Gastroesophageal sphincter (tissue), 4 donors: ENCODE results near the gene WWC1. TPM values are rescaled to one million over a fixed set of nuclear protein-coding genes. Genes with fewer than 3 reads are reported as not detected.

Source experiments
- ATAC-seq: fragments of 150-250 bp; one replicate; pipeline ENCODE4 v1.9.1; 2016; ENCODE audit warnings: mild to moderate bottlenecking, moderate library complexity
- H3K27ac ChIP-seq, 4 donors: fragments of 200-600 bp; sonication (generic) in 3 of 4; 1 replicate in 3 of 4; 2 replicates in 1 of 4; pipeline ENCODE4 v1.5.1; 2016 to 2019
- H3K27me3 ChIP-seq: fragments of 200-600 bp; sonication (generic); one replicate; pipeline ENCODE4 v1.5.1; 2019
- H3K36me3 ChIP-seq, 2 donors: fragments of 200-600 bp; sonication (generic); one replicate each; pipeline ENCODE4 v1.5.1; 2019; ENCODE audit warnings: control low read depth in 1 of 2
- H3K4me1 ChIP-seq, 3 donors: fragments of 200-600 bp; sonication (generic); 1 replicate in 2 of 3; 2 replicates in 1 of 3; pipeline ENCODE4 v1.5.1; 2016 to 2019; ENCODE audit warnings: control low read depth in 2 of 3
- H3K4me3 ChIP-seq, 2 donors: fragments of 200-600 bp; sonication (generic); one replicate each; pipeline ENCODE4 v1.5.1; 2019; ENCODE audit warnings: mild to moderate bottlenecking in 1 of 2, moderate library complexity in 1 of 2
- H3K9me3 ChIP-seq, 3 donors: fragments of 200-600 bp; sonication (generic); one replicate each; pipeline ENCODE4 v1.5.1; 2017 to 2019; ENCODE audit warnings: control low read depth in 2 of 3
- EP300 ChIP-seq: sonication (generic); formaldehyde crosslinking; IDR thresholded peaks from one replicate; pipeline ENCODE4 v1.6.1; 2017; ENCODE audit warnings: antibody characterized with exemption, mild to moderate bottlenecking
- POLR2A ChIP-seq, 2 donors: fragments of 450-650 bp; IDR thresholded peaks; one replicate each; pipeline ENCODE4 v1.6.1; 2017; ENCODE audit warnings: antibody characterized with exemption in 2 of 2, mild to moderate bottlenecking in 2 of 2, moderate library complexity in 1 of 2
- POLR2AphosphoS5 ChIP-seq: sonication (generic); formaldehyde crosslinking; IDR thresholded peaks from one replicate; pipeline ENCODE4 v1.6.1; 2017; ENCODE audit warnings: antibody characterized with exemption
- WGBS, 2 donors: methylation state at CpG; one replicate each; pipeline ENCODE4 v1.1.5; 2018; ENCODE audit warnings: low coverage in 1 of 2; 5-methylcytosine and 5-hydroxymethylcytosine counted together
- total RNA-seq, 4 donors: library from RNA; depleted of rRNA; stranded (reverse); fragments of >200 nt; gene quantifications; one replicate each; pipeline ENCODE4 v1.1.0, GENCODE V29; 2016
- TF ChIP-seq, protein P1 (sequence below), 4 experiments: fragments of 200-600 bp in 2 of 4; fragments of 450-650 bp in 2 of 4; sonication (generic) in 1 of 4; IDR thresholded peaks; one replicate each; pipeline ENCODE4 v1.5.1; 2017 to 2019; ENCODE audit warnings: antibody characterized with exemption in 4 of 4, mild to moderate bottlenecking in 2 of 4, moderate library complexity in 2 of 4

Gene WWC1
- total RNA-seq, 4 donors from 2014 or later, result 0.67 to 6.9 (median 3.8) TPM

- no peak overlapping the region for H3K27ac ChIP-seq
- TF ChIP-seq EP300 (no peak), POLR2AphosphoS5 (no peak), POLR2A (IDR thresholded peaks at IDR 0.05) (no peak)
- TF ChIP-seq, protein P1, sequence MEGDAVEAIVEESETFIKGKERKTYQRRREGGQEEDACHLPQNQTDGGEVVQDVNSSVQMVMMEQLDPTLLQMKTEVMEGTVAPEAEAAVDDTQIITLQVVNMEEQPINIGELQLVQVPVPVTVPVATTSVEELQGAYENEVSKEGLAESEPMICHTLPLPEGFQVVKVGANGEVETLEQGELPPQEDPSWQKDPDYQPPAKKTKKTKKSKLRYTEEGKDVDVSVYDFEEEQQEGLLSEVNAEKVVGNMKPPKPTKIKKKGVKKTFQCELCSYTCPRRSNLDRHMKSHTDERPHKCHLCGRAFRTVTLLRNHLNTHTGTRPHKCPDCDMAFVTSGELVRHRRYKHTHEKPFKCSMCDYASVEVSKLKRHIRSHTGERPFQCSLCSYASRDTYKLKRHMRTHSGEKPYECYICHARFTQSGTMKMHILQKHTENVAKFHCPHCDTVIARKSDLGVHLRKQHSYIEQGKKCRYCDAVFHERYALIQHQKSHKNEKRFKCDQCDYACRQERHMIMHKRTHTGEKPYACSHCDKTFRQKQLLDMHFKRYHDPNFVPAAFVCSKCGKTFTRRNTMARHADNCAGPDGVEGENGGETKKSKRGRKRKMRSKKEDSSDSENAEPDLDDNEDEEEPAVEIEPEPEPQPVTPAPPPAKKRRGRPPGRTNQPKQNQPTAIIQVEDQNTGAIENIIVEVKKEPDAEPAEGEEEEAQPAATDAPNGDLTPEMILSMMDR (IDR thresholded peaks at IDR 0.05), result no peak
- WGBS, 2 donors, result 78 to 83% methylated on average over 3 of the region's 3 CpGs
- no peaks in the 10 kb centered on the region for H3K4me1 ChIP-seq
- H3K9me3 ChIP-seq, result no peaks in the 10 kb centered on the region
- H3K4me3 ChIP-seq, result no peak overlapping the region
- ATAC-seq, result no peak
- no peaks in the 10 kb centered on the region for H3K27me3 ChIP-seq
- no peaks in the 10 kb centered on the region for H3K36me3 ChIP-seq
Measured at GRCh38 chr5:168342985-168343384, 51.5 kb downstream of the WWC1 start.

- H3K4me3 ChIP-seq, result no peak overlapping the region
- no peak overlapping the region for H3K27ac ChIP-seq
- no peaks in the 10 kb centered on the region for H3K27me3 ChIP-seq
- H3K9me3 ChIP-seq, result no peaks in the 10 kb centered on the region
- ATAC-seq, result no peak
- no peaks in the 10 kb centered on the region for H3K36me3 ChIP-seq
- whole genome bisulfite sequencing, 2 donors, result 76% methylated on average over 2 of the region's 3 CpGs; no CpG with 5 or more reads in 1 of the 2 donors
- TF ChIP-seq POLR2AphosphoS5, result no peak
- no peak for TF ChIP-seq EP300
- TF ChIP-seq POLR2A (IDR thresholded peaks at IDR 0.05), result no peak
- TF ChIP-seq, protein P1 (IDR thresholded peaks at IDR 0.05), result no peak
- H3K4me1 ChIP-seq, result no peaks in the 10 kb centered on the region
Measured at GRCh38 chr5:168346417-168346816, 55.0 kb downstream of the WWC1 start.

GRCh38 chr5:168347368-168348083, 56.1 kb downstream of the WWC1 start:
- no peak overlapping the region for H3K4me3 ChIP-seq
- no peaks in the 10 kb centered on the region for H3K9me3 ChIP-seq
- 77 to 90% methylated on average over 5 to 8 of the region's 8 CpGs for WGBS, 2 donors
- H3K27me3 ChIP-seq, result no peaks in the 10 kb centered on the region
- no peak for ATAC-seq
- no peaks in the 10 kb centered on the region for H3K36me3 ChIP-seq
- no peaks in the 10 kb centered on the region for H3K4me1 ChIP-seq
- no peak overlapping the region for H3K27ac ChIP-seq
- no peak for TF ChIP-seq POLR2AphosphoS5
- TF ChIP-seq, protein P1 (IDR thresholded peaks at IDR 0.05), result no peak
- no peak for TF ChIP-seq EP300
- no peak for TF ChIP-seq POLR2A (IDR thresholded peaks at IDR 0.05)

- Histone ChIP-seq H3K27me3 (no peaks in the 10 kb centered on the region), H3K4me3 (no peak overlapping the region), H3K9me3 (no peaks in the 10 kb centered on the region), H3K36me3 (no peaks in the 10 kb centered on the region), H3K27ac (no peak overlapping the region), H3K4me1 (no peaks in the 10 kb centered on the region)
- ATAC-seq, result no peak
- TF ChIP-seq EP300 (no peak), POLR2AphosphoS5 (no peak), POLR2A (IDR thresholded peaks at IDR 0.05) (no peak)
- no CpG with 5 or more reads among the region's 5 CpGs for WGBS, 2 donors
Measured at GRCh38 chr5:168348084-168348414, 56.6 kb downstream of the WWC1 start.

GRCh38 chr5:168350315-168350714, 58.9 kb downstream of the WWC1 start:
- no peak overlapping the region for H3K4me3 ChIP-seq
- no peaks in the 10 kb centered on the region for H3K4me1 ChIP-seq
- 58 to 88% methylated on average over 3 of the region's 4 CpGs for WGBS, 2 donors
- no peaks in the 10 kb centered on the region for H3K27me3 ChIP-seq
- H3K9me3 ChIP-seq, result no peaks in the 10 kb centered on the region
- no peak overlapping the region for H3K27ac ChIP-seq
- no peaks in the 10 kb centered on the region for H3K36me3 ChIP-seq
- TF ChIP-seq, protein P1 (IDR thresholded peaks at IDR 0.05), result no peak
- TF ChIP-seq POLR2A (IDR thresholded peaks at IDR 0.05) (no peak), EP300 (no peak), POLR2AphosphoS5 (no peak)
- ATAC-seq, result no peak
